OCI-LY3 (cell line): ENCODE results near the gene BICC1.

Experiments used
- H2AFZ ChIP-seq: fragments of 200-600, 300-600 bp; shearing (Covaris generic); 2 replicates; pipeline ENCODE4 v1.6.0; 2014; ENCODE audit warnings: antibody characterized with exemption, low read depth, low read length
- H3K27ac ChIP-seq: fragments of 200-600, 300-600 bp; sonication (generic); 2 replicates; pipeline ENCODE4 v1.5.1; 2014; ENCODE audit warnings: mild to moderate bottlenecking, low read length, moderate library complexity, mixed read lengths
- H3K27me3 ChIP-seq: fragments of 200-600, 300-600 bp; sonication (generic); 2 replicates; pipeline ENCODE4 v1.6.1; 2014; ENCODE audit warnings: low read depth, low read length, mixed read lengths
- H3K36me3 ChIP-seq: fragments of 200-600, 300-600 bp; sonication (generic); replicated peaks from 2 replicates; pipeline ENCODE3; 2014; ENCODE audit warnings: low read depth, low read length, mixed read lengths
- H3K4me1 ChIP-seq: fragments of 300-600, 200-600 bp; sonication (generic); 2 replicates; pipeline ENCODE4 v1.6.1; 2014; ENCODE audit warnings: low read length, mixed read lengths
- H3K4me2 ChIP-seq: fragments of 200-600, 300-600 bp; sonication (generic); 2 replicates; pipeline ENCODE4 v1.6.1; 2014; ENCODE audit warnings: low read length, mixed read lengths
- H3K4me3 ChIP-seq: fragments of 300-600, 200-600 bp; sonication (generic); 2 replicates; pipeline ENCODE4 v1.5.1; 2014; ENCODE audit warnings: antibody characterized with exemption, mild to moderate bottlenecking, low read length, moderate library complexity
- H3K79me2 ChIP-seq: fragments of 300-600, 200-600 bp; shearing (Covaris generic); 2 replicates; pipeline ENCODE4 v1.6.1; 2014; ENCODE audit warnings: mild to moderate bottlenecking, low read length, mixed read lengths
- H3K9ac ChIP-seq: fragments of 300-600, 200-600 bp; shearing (Covaris generic); 2 replicates; pipeline ENCODE4 v1.6.0; 2014; ENCODE audit warnings: mild to moderate bottlenecking, low read length, moderate library complexity
- H3K9me3 ChIP-seq: fragments of 200-600, 300-600 bp; shearing (Covaris generic); 2 replicates; pipeline ENCODE4 v1.6.1; 2014; ENCODE audit warnings: low read length, mixed read lengths; ENCODE audit not compliant: insufficient read depth
- H4K20me1 ChIP-seq: fragments of 200-600, 300-600 bp; sonication (generic); 2 replicates; pipeline ENCODE4 v1.6.1; 2016; ENCODE audit warnings: low read length, mixed read lengths; ENCODE audit not compliant: insufficient read depth
- CTCF ChIP-seq: fragments of 200-600, 300-600 bp; sonication (generic); IDR thresholded peaks from 2 replicates; pipeline ENCODE4 v1.5.1; 2014; ENCODE audit warnings: antibody characterized with exemption, low read length, low read depth
- EZH2phosphoT487 ChIP-seq: fragments of 200-600 bp; shearing (Covaris generic); IDR thresholded peaks from 2 replicates; pipeline ENCODE4 v1.6.1; 2018; ENCODE audit warnings: antibody characterized with exemption, mixed run types, low read depth

Gene BICC1

DNA sequence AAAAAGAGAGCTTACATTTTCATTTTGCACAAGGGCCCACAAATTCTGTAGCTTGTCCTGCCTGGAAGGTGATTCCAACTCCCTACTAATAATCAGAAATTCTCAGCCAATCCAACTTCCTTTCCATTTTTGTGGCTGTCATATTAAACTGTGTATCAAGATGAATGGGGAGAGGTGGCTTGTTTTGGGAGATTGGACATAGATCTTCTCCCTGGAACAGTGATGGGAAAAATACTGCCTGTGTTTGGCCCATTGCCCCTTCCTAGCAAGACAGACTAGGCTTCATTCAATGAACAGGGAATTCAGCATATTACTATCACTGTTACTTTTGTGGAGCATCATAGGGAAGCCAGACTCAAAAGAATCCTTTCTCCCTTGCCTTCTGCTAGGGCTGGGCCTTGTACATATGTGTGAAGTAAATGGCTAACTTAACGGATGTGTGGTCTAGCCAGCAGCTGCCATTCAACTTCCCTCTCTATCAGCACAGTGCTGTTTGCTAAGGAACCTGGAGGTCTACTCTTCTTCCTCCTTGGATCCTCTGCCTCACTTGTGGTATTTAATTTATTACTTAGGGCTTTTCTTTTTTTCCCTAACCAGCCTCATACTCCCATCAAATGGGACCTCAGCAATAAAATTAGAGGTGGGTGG lies 326.0 kb downstream of the BICC1 start:
- H3K36me3 ChIP-seq = no peaks in the 10 kb centered on the region
- H3K9ac ChIP-seq = no peak overlapping the region
- TF ChIP-seq CTCF (no peak), EZH2phosphoT487 (no peak)
- no peaks in the 10 kb centered on the region for H3K27me3 ChIP-seq
- H3K4me3 ChIP-seq = no peak overlapping the region
- H4K20me1 ChIP-seq = no peaks in the 10 kb centered on the region
- no peaks in the 10 kb centered on the region for H3K4me1 ChIP-seq
- no peak overlapping the region for H3K27ac ChIP-seq
- no peak overlapping the region for H2AFZ ChIP-seq
- no peaks in the 10 kb centered on the region for H3K79me2 ChIP-seq
- no peak overlapping the region for H3K4me2 ChIP-seq
- H3K9me3 ChIP-seq = no peaks in the 10 kb centered on the region

DNA sequence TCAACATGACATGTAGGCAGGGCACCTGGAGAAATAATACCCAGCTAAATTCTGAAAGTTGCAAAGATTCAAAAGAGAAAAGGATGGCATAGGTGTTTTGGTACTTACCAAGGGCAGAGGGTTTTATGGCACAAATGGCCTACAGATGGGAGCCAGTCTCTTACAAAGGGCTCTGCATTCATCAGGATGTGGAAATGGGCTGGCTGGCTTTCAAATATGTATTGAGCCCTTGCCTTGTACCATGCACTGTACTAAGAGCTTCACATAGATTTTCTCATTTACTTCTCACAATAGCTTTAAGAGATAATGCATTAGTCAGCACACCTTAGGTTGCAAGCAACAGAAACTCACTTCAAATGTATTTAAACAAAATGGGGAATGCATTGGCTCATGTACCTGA lies 327.1 kb downstream of the BICC1 start:
- TF ChIP-seq CTCF (no peak), EZH2phosphoT487 (no peak)
- Histone ChIP-seq H3K9me3 (no peaks in the 10 kb centered on the region), H3K4me2 (no peak overlapping the region), H3K9ac (no peak overlapping the region), H3K36me3 (no peaks in the 10 kb centered on the region), H3K27ac (no peak overlapping the region), H4K20me1 (no peaks in the 10 kb centered on the region), H3K4me1 (no peaks in the 10 kb centered on the region), H3K4me3 (no peak overlapping the region), H3K79me2 (no peaks in the 10 kb centered on the region), H3K27me3 (no peaks in the 10 kb centered on the region), H2AFZ (no peak overlapping the region)

DNA sequence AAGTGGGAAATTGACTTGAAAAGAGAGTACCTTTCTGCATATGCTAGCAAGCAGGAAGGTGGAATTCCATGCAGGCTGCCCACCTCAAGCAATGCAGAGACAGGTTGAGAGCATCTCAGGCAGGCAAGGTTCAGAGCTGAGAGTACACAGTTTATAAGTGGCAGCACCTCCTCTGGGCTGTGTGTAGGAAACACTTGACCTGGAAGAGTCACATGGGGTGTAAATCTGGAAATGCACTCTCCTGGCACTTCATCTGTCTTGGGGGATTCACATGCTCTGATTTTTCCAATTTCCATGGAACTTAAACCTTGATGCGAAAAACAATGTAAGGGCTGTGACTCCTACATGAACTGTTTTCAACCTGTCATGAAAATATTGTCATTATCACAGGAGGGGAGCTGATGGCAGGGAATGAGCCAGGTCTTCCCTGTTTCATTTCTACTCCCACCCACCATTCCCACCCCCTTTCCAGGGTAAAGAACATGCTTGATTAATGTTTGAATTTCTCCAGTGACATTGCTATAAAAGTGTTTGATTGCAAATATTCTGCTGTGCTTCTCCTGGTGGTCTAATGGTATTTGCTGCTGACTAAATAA lies 328.3 kb downstream of the BICC1 start:
- Histone ChIP-seq H2AFZ (no peak overlapping the region), H3K9ac (no peak overlapping the region), H3K9me3 (no peaks in the 10 kb centered on the region), H3K36me3 (no peaks in the 10 kb centered on the region), H3K27ac (no peak overlapping the region), H4K20me1 (no peaks in the 10 kb centered on the region), H3K79me2 (no peaks in the 10 kb centered on the region), H3K27me3 (no peaks in the 10 kb centered on the region), H3K4me3 (no peak overlapping the region), H3K4me2 (no peak overlapping the region), H3K4me1 (no peaks in the 10 kb centered on the region)
- TF ChIP-seq EZH2phosphoT487 (no peak), CTCF (no peak)

- Histone ChIP-seq H3K9ac (no peak overlapping the region), H3K79me2 (no peaks in the 10 kb centered on the region), H3K4me3 (no peak overlapping the region), H3K27ac (no peak overlapping the region), H3K9me3 (no peaks in the 10 kb centered on the region), H3K4me2 (no peak overlapping the region), H2AFZ (no peak overlapping the region), H3K27me3 (no peaks in the 10 kb centered on the region), H4K20me1 (no peaks in the 10 kb centered on the region), H3K4me1 (no peaks in the 10 kb centered on the region), H3K36me3 (no peaks in the 10 kb centered on the region)
- TF ChIP-seq EZH2phosphoT487 (no peak), CTCF (no peak)
These were observed 330.2 kb downstream of the BICC1 start for GRCh38 chr10:58842860-58843376.
